ENCODE data around the gene CYB5A. TPM values are rescaled to one million over a fixed set of nuclear protein-coding genes. Genes with fewer than 3 reads are reported as not detected.

Gene CYB5A
- total and polyA plus RNA-seq, 12 donors = 40.4 to 121 (median 76.3) TPM

- Histone ChIP-seq H3K27ac (peak within 1 kb of the TSS in 1 of 10 donors; percentile 19), H3K27me3 (no peaks in the 10 kb centered on the region), H3K4me3 (no peak within 1 kb of the TSS), H3K36me3 (no peaks in the 10 kb centered on the region), H3K4me1 (peaks cover 0 to 28% (median 3%) of the 10 kb centered on the region in 9 donors), H3K9me3 (no peaks in the 10 kb centered on the region)
- 93 to 95% methylated on average over 51 of the region's 51 CpGs for WGBS, 2 donors
- ATAC-seq (peak in 1 of 8 donors; percentile 51), DNase-seq (no peak)
- intact Hi-C loops (cut with DNase I) = no loop called here
- TF ChIP-seq, protein P1, sequence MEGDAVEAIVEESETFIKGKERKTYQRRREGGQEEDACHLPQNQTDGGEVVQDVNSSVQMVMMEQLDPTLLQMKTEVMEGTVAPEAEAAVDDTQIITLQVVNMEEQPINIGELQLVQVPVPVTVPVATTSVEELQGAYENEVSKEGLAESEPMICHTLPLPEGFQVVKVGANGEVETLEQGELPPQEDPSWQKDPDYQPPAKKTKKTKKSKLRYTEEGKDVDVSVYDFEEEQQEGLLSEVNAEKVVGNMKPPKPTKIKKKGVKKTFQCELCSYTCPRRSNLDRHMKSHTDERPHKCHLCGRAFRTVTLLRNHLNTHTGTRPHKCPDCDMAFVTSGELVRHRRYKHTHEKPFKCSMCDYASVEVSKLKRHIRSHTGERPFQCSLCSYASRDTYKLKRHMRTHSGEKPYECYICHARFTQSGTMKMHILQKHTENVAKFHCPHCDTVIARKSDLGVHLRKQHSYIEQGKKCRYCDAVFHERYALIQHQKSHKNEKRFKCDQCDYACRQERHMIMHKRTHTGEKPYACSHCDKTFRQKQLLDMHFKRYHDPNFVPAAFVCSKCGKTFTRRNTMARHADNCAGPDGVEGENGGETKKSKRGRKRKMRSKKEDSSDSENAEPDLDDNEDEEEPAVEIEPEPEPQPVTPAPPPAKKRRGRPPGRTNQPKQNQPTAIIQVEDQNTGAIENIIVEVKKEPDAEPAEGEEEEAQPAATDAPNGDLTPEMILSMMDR (IDR thresholded peaks at IDR 0.05) = no peak
Observed at GRCh38 chr18:74315464-74316256, 23.9 kb upstream of the CYB5A start, which contains the start of gene C18orf63. Gene C18orf63, plus strand, starts transcription at chr18:74315839. Its CDS starts 2,027 bp downstream, at chr18:74317866.

DNA sequence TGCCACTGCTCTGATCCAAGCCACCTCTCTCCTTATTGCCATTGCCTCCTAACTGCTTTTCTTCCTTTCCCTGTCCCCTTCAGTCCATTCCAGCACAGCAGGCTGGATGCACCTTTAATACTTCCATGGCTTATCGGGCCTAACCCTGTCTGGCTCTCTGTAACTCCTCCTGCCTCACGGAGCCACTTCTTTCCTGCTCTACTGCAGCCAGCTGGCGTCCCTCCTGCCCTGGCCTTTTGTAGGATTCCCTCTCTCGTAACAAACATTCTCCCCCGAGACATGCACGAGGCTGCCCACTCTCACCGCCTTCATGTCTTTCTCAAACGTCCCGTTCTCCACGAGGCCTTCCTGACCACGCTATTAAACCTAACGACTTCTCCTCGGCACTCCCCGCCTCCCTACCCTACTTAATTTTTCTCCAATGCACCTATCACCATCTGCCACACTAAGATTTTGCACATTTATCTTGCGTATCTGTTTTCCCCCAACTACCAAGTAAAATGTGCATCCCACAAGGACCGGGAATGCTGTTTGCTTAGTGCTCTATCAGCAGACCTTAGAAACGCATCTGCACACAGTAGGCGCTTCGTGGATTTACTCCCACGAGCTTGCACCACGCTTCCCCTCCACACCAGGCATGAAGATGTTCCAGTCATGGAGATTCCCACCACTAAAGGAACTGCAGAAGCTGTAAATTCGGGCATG is 23.1 kb upstream of the CYB5A start:
- Histone ChIP-seq H3K27me3 (no peaks in the 10 kb centered on the region), H3K27ac (no peak overlapping the region), H3K9me3 (no peaks in the 10 kb centered on the region), H3K36me3 (no peaks in the 10 kb centered on the region), H3K4me1 (peaks cover 0 to 30% (median 3%) of the 10 kb centered on the region in 9 donors), H3K4me3 (no peak overlapping the region)
- peak in 5 of 8 donors; percentile 33 to 62 (median 49) for ATAC-seq
- 77 to 78% methylated on average over 22 of the region's 22 CpGs for WGBS, 2 donors
- peak in 1 of 2 donors; percentile 26 for DNase-seq
- TF ChIP-seq, protein P1 (IDR thresholded peaks at IDR 0.05) = no peak
- intact Hi-C loops (cut with DNase I) = no loop called here

GRCh38 chr18:74311000-74311399 is 19.2 kb upstream of the CYB5A start:
- TF ChIP-seq, protein P1 (IDR thresholded peaks at IDR 0.05) = no peak
- Histone ChIP-seq H3K4me1 (peaks cover 0 to 18% (median 3%) of the 10 kb centered on the region in 9 donors), H3K36me3 (no peaks in the 10 kb centered on the region), H3K27me3 (no peaks in the 10 kb centered on the region), H3K27ac (peak overlapping the region in 2 of 10 donors; percentile 16 to 18), H3K4me3 (no peak overlapping the region), H3K9me3 (no peaks in the 10 kb centered on the region)
- DNase-seq (no peak), ATAC-seq (peak in 4 of 8 donors; percentile 33 to 75 (median 62))
- 18 to 36% methylated on average over 1 of the region's 1 CpG for WGBS, 2 donors
- intact Hi-C loops (cut with DNase I) = no loop called here

GRCh38 chr18:74310411-74310810 is 18.6 kb upstream of the CYB5A start:
- Histone ChIP-seq H3K9me3 (no peaks in the 10 kb centered on the region), H3K27ac (peak overlapping the region in 1 of 10 donors; percentile 16), H3K4me1 (peaks cover 0 to 18% (median 3%) of the 10 kb centered on the region in 9 donors), H3K27me3 (no peaks in the 10 kb centered on the region), H3K36me3 (no peaks in the 10 kb centered on the region), H3K4me3 (no peak overlapping the region)
- peak; percentile 38 to 68 (median 58) for ATAC-seq
- 28 to 45% methylated on average over 3 of the region's 3 CpGs for whole genome bisulfite sequencing, 2 donors
- TF ChIP-seq, protein P1 (IDR thresholded peaks at IDR 0.05) = peak in 6 of 9 donors; percentile 11 to 39 (median 30)
- intact Hi-C loops (cut with DNase I) = no loop called here
- DNase-seq = no peak

All from heart right ventricle (tissue), 16 donors.